Body of pancreas (tissue), 4 donors: ENCODE data around the gene PACRG.

Experiments
- CTCF ChIP-seq, 7 experiments: fragments of 450-650 bp in 4 of 7; fragments of 200-600 bp in 3 of 7; sonication (generic) in 3 of 7; IDR thresholded peaks; one replicate each; pipeline ENCODE4 v1.5.1; 2016 to 2019; ENCODE audit warnings: antibody characterized with exemption in 7 of 7
- POLR2A ChIP-seq, 3 donors: fragments of 450-650 bp; IDR thresholded peaks; one replicate each; pipeline ENCODE4 v1.6.1; 2016; ENCODE audit warnings: antibody characterized with exemption in 3 of 3, mild to moderate bottlenecking in 2 of 3

DNA sequence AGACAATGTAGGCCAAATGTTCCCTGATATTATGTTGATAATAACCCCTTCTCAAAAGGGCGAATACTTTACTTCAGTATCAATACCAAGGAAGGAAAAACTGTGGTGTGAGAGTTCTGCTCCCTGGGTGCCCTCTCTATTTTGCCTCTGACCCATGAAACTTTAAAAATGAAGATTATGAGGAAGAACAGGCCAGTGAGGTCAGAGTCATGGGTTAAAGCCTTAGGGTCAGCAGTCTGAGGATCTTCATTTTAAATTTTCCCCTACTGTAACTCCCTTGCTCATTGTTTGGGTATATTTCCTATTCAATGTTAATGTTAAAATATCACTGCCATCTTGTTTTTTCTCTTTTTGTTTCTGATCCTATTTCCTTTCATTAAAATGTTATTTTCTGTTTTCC lies 48.1 kb upstream of the PACRG start:
- TF ChIP-seq CTCF (IDR thresholded peaks at IDR 0.05) (no peak), POLR2A (IDR thresholded peaks at IDR 0.05) (no peak)
